CD4-positive, alpha-beta T cell treated with Interleukin-1 beta for 1 hour (primary cell): Measurements from ENCODE around the gene DPP10.

Experiments
- DNase-seq, 2 donors: peaks; one replicate each; pipeline ENCODE4 v3.0.0-alpha.2; 2020 to 2022

Gene DPP10

DNA sequence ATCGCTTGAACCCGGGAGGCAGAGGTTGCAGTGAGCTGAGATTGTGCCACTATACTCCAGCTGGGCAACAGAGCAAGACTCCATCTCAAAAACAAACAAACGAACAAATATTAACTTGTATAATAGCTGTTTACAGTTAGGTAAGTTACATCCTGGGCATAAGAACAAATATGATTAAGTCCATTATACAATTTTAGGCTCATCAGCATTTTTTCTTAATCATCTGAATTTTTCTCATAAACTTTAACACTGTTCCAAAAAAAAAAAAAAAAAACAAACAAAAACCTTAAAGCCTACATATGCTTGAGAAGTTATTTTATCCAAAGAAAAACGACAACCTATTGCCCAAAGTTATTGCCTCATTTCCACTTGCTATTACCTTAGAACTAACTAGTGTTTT, 1042.5 kb downstream of the DPP10 start:
- no peak for DNase-seq

DNA sequence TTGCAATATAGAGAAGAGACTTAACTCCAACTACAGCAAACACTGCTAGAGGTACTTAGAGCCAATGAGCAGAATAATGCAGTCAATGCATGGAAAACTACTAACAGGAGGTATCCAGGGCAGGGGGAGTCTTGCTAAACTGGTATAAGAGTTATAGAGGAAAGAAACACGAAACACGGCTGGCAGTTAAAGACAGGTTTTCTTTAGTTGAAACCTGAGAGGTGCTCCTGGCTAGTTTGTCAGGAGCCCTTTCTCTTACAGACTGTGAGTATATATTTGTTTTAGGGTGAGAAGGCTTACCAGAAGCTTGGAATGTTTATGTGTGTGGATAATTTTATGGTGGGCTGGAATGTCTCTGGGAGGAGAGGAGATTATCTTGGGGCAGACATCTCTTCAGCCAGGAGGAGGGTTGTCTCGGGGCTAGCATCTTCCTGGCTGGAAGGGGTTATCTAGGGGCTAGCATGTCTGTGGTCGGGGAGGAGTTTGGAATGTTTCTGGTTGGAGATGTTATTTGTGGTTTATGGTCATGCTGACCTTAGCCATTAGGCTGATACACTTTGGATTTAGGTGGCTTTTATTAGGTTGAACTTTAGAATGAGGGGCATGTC, 1048.8 kb downstream of the DPP10 start:
- no peak for DNase-seq

DNA sequence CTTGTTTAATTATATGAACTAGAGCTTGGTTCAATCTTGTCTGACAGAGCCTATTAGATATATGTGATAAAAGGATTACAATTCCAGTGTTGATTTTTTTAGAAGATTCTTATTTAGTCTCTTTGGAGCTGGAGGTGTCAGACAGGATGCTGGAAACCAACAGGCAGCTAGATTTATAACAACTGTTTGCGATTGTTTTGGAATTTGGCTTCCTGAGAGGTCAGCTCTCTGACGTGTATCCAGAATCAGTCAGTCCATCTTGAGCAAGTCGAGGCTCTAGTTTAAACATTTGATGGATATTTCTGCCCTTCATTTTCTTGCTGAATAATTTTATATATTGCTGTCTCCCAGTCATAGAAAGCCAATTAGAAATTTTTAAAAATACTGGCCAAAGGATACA, 1062.9 kb downstream of the DPP10 start:
- no peak for DNase-seq

DNA sequence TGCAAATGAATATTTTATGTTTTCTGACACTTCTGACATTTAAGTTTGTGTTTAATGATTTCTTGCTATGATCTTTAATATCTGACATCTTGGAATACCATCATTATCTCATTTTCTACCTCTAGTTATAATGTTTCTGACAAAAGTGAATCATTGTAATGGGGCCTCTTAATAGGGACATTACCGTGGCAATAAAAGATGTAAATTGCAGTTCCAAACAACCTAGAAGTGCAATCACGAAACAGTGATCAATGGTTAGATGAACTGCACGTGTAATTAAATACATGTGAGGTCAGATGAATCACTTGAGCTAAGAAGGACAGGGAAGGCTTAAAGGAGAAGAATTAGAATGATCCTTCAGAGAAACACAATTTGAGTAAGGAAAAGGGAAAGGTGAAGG, 1078.3 kb downstream of the DPP10 start:
- DNase-seq, result no peak

DNA sequence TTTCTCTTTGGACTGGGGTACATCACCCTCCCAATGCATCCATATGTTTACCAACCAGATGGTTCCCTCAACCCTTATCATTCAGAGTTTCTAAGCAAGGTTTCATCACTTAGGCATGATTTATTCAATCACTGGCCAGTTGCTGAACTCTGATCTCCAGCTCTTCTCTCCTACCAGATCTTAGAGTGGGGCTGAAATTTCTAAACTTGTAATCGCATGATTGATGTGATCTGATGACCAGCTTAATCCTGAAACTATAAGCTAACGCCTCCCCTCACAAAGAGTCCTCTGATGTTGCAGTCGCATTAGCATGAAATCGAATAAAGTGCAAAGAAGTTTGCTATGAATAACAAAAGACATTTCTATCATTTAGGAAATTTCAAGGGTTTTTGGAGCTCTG, 1082.0 kb downstream of the DPP10 start:
- no peak for DNase-seq

DNA sequence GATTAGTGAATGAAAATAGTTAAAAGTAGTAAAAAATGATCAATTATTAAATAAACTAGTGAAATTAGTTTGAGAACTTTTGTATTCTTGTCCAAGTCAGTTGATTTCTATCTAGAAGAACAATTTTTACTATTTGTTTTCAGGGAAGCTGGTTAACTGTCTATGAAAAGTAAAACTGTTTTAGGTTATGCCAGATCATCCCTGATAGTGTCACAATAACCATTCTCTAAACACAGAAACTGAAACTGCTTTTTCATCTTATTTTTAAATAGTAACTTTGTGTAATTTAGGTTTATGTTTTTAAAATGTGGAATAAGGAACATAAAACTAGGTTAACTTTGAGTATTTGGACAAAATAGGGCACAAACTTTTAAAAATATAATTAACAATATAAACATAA, 1087.2 kb downstream of the DPP10 start:
- DNase-seq, result no peak

DNA sequence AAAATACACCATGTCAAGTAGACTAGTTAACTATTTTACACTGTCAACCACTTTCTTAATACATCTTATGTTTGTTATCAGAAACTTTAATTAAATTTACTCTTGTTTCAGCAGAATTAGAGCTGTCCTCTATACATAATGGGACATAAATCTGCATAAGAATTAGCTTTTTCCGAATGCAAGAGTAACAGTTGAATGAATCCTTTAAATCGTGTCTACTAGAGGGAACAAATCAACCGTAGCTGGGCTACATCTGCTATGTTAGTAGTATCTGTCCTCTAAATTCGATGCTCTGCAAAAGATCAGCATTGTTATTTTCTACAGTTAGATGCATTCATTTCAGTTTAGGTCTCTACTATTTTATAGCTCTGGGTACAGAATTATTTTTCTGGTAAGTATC, 1090.6 kb downstream of the DPP10 start:
- DNase-seq, result no peak

DNA sequence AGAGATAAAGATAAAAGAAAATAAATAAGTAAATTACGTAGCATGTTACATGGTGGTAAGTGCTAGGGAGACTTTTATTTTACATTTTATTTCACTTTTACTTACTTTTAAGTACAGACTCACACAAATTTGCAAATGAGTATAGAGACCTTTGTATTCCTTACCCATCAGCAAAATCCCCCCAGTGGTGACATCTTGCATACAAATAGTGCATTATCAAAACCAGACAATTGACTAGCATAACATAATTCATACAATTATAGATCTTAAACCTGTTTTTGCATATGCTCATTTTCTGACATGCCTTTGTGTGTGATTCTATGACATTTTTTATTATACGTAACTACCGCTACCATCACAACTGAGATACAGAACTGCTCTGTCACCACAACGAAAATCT, 1099.4 kb downstream of the DPP10 start:
- DNase-seq, result no peak

DNA sequence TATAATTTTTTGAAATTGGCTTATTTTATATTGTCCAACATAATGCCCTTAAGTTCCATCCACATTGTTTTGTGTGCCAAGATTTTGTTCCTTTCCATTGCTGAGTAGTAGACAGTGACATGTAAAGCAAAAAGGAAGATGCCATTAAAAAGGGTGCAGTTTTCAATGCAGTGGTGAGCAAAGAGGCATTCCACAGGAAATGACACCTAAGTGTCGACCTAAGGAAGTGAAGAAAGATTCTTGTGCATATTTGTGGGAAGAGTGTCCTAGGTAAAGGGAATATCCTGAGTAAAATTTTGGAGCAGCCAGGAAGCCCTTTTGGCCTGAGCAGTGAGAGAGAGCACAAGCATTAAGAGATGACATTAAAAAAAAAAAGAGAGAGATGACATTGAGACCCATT, 1099.9 kb downstream of the DPP10 start:
- no peak for DNase-seq

DNA sequence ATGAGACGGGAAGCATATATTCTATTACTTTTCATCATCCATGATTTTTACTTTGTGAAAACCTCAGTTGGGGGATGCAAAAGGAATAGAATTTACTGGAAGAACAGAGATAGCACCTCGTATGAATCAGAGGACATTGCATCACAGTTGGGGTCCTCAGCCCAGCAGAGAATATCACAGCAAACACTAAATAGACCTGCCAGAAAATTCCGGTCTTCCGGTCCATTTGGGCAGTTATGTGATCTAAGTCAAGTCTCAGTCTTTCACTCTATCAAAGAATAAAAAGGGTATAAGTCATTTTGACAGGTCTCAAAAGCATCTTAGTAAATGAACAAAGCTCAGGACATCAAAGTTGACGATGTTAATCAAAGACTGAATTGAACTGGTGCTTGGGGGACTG, 1100.6 kb downstream of the DPP10 start:
- no peak for DNase-seq

DNA sequence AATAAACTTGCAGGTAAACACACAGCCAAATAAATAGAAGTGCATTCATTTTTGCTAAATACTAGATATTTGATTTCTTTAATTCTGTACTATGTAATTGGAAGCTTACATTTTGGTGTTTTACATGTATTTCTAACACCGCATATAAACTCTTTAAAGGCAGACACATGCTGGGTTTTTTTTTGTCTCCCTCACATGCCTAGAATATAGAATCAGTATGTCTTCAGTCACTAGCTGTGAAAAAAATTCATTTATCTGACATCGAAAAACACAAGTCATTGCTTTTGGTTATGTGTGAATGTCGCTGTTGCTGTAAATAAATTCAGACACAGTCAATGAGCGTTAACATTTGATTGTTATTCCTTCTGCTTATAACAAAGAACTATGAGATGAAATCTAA, 1101.0 kb downstream of the DPP10 start:
- DNase-seq, result no peak

DNA sequence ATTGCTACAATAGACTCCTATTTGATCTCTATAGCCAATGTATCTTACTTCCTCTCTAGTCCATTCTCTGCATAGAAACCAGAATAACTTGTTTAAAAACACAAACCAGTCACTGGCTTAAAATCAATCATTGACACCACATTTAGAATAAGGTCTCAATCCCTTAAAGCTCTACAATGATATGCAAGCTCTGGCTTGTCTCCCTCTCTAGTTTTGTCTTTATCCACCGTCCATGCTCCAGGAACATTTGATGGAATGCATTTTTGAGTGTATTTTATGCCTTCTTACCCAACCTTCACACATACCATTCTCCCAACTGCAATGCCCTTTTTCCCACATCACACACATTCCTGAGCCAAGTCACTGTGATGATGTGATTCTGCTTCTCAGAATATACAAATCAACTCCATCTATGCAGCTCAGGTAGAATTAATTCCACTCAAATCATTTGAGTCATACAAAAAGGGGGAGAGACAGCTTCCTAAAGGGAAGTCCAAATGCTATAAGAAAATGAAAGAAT, 1107.2 kb downstream of the DPP10 start:
- DNase-seq, result no peak

DNA sequence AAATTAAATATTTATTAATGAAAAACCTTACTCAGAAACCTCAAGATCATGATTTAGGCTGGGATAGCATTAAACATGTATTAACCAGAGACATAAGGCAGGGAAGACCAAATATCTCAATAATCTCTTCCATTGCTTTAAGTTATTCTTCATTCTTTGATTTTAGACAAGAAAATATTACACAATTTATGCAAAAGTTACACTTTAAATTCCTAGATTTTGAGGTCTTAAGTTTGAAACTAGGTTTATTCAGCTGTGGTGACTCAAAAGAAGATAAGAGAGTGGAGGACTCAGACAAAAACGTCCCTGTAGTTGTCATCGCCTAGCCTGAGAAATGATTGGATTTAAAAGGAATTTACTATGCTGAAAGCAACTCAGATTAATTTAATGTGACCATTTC, 1110.3 kb downstream of the DPP10 start:
- no peak for DNase-seq

DNA sequence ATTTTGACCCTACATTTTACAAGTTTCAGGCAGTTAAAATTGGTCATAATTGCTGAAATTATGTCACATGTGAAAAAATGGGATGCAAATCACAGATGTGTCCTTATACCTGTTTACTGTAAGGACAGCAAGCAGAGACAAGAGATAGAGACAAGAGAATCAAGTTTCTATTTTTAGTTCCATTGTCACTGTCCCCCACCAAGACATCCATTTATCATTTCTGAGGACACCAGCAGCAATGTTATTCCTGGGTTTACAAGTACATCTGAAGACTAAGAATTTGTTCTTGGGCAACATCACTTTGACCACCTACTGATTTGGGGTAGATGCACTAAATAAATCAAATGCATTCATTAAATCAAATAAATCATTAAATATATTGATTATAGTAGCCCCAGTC, 1111.7 kb downstream of the DPP10 start:
- DNase-seq, result no peak

DNA sequence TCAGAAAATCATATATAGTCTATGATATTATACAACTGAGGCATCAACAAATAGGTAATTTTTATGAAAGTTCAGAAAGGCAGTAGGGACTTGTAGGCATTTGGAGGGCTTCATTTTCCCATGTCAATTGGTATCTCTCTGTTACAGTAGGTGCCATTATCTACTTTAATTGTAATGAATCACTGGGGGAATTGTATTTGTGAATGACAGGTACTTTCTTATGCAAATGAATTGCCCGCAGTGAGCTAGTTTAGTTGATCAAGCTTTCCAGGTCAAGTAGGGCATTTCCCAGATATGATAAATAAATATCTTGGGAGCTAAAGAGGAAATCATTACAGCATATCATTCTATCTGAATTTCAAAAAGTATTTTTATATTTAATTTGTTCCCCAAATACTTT, 1116.3 kb downstream of the DPP10 start:
- no peak for DNase-seq

DNA sequence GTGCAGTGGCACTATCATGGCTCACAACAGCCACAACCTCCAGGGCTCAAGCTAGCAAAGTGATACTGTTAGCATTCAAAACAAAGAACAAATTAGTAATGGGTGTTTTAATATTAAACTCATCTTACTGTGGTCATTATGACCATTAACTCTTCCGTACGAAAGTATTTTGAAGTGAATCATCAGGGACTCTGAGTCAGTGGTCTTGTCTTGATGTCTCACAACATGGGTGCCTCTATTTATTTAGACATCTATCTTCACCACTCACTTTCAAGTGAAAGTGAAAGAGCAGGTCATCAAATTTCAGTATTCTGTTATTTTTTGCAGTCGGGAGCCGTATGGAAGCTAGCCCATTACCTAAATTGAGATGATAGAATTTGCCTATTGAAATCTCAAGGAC, 1118.2 kb downstream of the DPP10 start:
- no peak for DNase-seq

DNA sequence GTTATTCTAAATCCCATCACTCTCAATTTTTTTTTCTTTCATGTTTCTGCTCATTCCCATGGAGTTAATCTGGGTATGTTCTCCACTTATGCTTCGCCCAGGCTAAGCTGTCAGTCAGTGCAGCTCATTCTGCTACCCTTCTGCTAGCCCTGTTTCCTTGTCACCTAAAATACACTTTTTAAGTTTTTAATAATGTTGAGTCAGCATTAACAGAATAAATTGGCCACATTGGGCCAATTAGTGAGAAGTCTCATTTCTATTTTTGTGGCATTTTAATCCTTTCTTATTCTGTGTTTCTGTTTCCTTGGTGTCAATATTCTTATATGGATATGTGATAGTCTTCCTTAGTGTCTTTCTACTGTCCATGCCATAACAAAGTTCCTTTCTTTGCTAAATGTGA, 1126.2 kb downstream of the DPP10 start:
- no peak for DNase-seq

DNA sequence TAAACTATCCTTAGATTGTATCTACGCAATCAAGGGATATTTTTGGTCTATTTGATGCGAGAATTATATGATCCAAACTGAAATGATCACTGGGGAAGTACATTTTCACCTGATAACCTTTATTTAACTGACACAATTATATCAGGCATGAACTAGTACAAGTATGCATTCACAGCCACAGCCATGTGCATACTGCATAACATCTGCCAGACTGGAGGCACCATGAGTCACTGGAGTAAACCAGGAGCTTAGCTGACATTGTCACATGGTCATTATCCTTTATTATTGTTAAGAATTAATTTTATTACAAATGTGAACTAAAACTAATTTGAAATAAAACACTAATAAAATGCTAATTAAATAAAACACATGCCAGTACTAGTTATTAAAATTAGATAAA, 1127.1 kb downstream of the DPP10 start:
- DNase-seq, result no peak

DNA sequence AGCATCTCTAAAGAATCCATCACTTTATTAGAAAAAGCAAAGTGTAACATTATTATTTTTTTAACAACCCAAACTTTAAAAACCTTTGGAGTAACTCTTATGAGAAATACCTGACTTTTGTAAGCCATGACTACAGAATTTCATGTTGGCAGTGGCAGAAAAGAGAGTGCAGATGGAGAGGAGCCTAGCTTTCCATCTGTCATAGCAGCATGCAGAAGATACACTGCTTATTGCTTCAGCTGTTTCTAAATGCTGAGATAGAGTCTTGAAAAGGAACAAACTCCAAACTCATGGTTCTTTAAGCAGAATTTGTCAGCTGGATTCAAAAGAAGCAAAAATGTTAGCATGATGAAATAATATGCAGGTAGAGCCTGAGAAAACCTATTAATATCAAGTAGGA, 1130.3 kb downstream of the DPP10 start:
- no peak for DNase-seq

DNA sequence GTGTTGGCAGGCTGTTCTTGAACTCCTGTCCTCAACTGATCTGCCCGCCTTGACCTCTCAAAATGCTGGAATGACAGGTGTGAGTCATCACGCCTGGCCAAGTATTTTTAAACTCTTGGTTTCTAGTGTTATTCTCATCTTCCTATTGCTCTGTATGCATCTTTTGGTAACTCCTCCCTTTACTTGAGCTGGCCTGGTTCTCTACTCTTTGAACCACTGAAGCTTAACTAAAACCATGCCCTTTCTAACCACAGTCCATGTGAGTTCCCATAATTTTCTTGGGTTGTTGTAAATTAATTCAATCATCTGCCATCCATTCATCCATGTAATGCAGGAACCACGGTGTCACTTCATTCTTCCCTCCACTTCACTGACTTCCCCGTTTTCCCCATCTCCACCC, 1131.3 kb downstream of the DPP10 start:
- DNase-seq, result no peak

DNA sequence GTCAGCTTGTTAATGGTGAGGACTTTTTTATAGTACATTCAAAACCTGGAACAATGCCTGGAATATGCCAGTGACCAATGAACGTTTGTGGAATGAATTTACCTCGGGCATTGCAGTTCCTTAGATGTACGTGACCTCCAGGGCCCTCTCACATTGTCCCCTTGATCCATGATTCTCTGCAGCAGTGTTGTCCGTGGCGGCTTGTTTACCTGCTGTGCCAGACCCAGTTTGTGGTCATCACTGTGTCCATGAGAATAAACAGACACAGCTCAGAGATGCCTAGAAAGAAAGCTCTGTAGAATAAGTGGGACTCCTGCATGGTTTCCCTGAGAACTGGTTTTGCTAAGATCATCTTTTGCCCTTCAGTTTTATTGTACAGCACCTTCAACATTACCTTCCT, 1132.2 kb downstream of the DPP10 start:
- no peak for DNase-seq

DNA sequence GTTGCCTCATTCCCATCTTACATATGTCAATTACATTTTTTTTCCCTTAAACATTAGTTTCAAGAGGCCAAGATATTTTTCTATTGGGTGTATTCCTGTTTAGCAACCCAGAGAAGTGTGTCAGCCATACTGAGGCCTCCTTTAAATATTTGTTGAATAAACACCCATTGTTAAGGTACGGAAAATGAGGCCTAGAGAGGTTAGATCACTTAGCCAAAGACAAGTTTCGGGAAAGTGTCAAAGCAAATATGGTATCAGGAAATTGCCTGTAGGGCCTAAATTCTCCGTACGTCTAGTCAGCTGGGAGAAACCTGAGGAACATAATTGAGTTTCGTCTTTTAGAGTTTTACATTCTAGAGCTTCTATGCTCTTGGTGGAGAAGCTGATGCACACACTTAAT, 1138.3 kb downstream of the DPP10 start:
- DNase-seq, result no peak

DNA sequence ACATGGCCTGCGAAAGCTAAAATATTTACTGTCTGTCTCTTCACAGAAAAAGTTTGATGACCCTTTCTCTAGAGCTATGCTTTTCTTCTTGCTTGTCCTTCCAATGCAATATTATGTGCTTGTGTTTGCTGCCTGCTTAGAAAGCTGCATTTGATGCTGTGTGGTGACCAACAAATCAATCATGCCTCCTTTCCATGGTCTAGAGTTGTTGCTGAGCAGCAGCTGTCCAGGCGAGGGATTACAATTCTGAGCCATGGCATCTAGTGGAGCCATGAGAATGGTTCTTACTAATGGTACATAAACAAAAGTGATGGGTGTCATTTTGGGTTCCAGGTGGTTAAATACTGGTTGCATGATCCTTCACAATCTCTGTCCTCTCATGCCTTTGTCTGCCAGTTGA, 1142.1 kb downstream of the DPP10 start:
- DNase-seq, result no peak

DNA sequence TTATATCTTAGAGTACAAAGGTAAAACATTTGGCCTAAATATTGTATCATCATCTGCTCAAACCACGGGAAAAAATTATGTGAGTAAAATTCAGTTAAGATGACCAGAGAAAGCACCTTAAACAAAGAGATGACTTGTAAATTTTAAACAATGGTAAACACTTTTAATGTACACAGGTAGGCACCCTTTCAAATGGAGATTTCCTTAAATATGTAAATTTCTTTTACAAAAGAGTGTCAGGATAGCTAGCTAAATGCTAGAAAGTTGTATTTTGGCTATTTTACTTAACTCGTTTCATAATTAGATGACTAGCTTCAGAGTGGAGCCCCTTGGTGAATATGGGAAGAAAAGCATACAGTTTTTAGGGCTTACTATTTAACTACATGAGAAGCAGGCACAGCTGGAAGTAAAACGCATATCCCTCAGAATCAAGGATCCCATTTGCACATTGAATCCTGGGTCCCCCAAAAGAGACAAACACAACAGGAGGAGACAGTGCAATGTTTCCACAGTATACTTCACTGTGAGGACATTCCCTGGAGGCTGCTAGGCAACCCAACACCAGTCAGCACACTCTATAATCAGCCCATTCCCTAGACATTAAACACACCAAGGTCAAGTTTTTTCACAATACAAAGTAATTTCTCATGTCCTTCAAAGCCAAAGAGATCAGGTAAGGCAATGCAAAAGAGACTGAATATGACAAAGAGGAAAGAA, 1154.4 kb downstream of the DPP10 start:
- DNase-seq, result no peak

DNA sequence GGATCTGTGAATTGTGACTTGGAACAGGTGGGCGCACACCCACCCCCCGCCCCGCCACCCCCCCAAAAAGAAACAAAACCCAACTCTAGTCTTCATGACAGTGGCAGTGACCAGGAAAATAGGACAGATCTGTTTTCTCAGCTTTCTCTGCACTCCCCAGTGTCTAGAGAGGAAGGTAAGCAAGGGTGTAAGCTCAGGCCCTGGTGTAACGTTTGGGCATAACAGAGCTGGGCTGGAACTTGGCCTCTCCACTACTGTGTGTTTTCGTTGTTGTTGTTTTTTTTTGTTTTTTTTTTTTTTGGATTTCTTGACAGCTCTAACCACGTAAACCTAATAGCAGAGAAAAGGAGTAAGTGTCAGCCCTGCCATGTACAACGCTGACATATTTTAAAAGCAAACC, 1160.8 kb downstream of the DPP10 start:
- DNase-seq, result no peak
